Central memory CD8-positive, alpha-beta T cell (primary cell): ENCODE results near the gene MTMR1.

Experiments used
- ATAC-seq: fragments of 150-1000 bp; cut with Tn5 transposase; replicated peaks from 2 replicates; pipeline ENCODE4 v1.10.0; 2022; ENCODE audit warnings: mild to moderate bottlenecking, moderate FRiP score, moderate number of reproducible peaks; ENCODE audit not compliant: poor library complexity, severe bottlenecking; ENCODE audit errors: extremely low read depth
- DNase-seq, 2 donors: peaks; one replicate each; pipeline ENCODE4 v3.0.0; 2021; ENCODE audit warnings: low spot score in 2 of 2
- H3K27ac Mint-ChIP-seq: one replicate; pipeline ENCODE4 v1.8.0; 2022; ENCODE audit warnings: low read depth, mild to moderate bottlenecking, moderate library complexity, mixed read lengths
- H3K27me3 Mint-ChIP-seq: one replicate; pipeline ENCODE4 v1.8.0; 2022; ENCODE audit warnings: mixed read lengths
- H3K36me3 Mint-ChIP-seq: one replicate; pipeline ENCODE4 v1.8.0; 2022; ENCODE audit warnings: mild to moderate bottlenecking, moderate library complexity, mixed read lengths; ENCODE audit not compliant: insufficient read depth
- H3K4me1 Mint-ChIP-seq: one replicate; pipeline ENCODE4 v1.8.0; 2022; ENCODE audit warnings: mixed read lengths
- H3K4me3 Mint-ChIP-seq: one replicate; pipeline ENCODE4 v1.8.0; 2022; ENCODE audit warnings: mild to moderate bottlenecking, moderate library complexity, mixed read lengths
- H3K9me3 Mint-ChIP-seq: one replicate; pipeline ENCODE4 v1.8.0; 2022; ENCODE audit warnings: mixed read lengths

MTMR1 gene

DNA sequence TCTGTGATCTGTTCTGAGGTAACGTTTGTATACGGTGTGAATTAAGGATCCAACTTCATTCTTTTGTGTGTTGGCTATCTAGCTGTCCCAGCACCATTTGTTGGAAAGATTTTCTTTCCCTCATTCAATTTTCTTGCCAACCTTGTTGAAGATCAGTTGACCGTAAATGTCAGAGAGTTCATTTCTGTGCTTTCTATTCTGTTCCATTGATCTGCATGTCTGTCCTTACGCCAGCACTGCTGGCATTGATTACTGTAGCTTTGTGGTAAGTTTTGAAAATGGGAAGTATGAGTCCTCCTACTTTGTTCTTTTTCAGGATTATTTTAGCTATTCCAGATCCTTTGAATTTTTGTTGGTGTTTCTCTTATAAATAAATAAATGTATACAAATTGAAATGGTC, 60.8 kb downstream of the MTMR1 start:
- no peak overlapping the region for H3K4me3 Mint-ChIP-seq
- no peaks in the 10 kb centered on the region for H3K9me3 Mint-ChIP-seq
- H3K36me3 Mint-ChIP-seq: peaks cover 22% of the 10 kb centered on the region
- ATAC-seq (no peak), DNase-seq (no peak)
- H3K27ac Mint-ChIP-seq: peak overlapping the region; percentile 25
- peaks cover 6% of the 10 kb centered on the region for H3K4me1 Mint-ChIP-seq
- no peaks in the 10 kb centered on the region for H3K27me3 Mint-ChIP-seq

DNA sequence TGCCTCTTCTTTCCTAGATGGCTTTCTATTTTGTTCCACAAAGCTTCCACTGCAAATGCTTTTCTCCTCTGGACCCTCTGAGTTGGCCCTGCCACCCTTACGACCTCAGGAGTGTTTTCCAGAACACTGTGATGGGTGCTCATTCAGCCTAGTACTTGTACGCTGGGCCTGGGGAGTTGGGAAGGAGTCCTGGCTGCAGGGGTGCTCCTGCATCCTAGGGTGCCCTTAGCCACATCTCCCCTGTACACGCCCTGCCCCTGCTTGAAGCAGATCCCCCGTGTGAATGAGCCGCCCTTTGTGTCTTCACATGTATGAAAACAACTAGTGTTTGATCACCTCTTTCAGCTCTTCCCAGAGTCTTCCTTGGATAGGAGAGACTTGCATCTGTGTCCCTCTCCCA, 64.2 kb downstream of the MTMR1 start:
- Mint-ChIP-seq H3K27ac (peak overlapping the region; percentile 60), H3K36me3 (peaks cover 26% of the 10 kb centered on the region), H3K9me3 (no peaks in the 10 kb centered on the region), H3K4me1 (peaks cover 6% of the 10 kb centered on the region), H3K27me3 (no peaks in the 10 kb centered on the region), H3K4me3 (no peak overlapping the region)
- no peak for ATAC-seq
- DNase-seq: no peak

DNA sequence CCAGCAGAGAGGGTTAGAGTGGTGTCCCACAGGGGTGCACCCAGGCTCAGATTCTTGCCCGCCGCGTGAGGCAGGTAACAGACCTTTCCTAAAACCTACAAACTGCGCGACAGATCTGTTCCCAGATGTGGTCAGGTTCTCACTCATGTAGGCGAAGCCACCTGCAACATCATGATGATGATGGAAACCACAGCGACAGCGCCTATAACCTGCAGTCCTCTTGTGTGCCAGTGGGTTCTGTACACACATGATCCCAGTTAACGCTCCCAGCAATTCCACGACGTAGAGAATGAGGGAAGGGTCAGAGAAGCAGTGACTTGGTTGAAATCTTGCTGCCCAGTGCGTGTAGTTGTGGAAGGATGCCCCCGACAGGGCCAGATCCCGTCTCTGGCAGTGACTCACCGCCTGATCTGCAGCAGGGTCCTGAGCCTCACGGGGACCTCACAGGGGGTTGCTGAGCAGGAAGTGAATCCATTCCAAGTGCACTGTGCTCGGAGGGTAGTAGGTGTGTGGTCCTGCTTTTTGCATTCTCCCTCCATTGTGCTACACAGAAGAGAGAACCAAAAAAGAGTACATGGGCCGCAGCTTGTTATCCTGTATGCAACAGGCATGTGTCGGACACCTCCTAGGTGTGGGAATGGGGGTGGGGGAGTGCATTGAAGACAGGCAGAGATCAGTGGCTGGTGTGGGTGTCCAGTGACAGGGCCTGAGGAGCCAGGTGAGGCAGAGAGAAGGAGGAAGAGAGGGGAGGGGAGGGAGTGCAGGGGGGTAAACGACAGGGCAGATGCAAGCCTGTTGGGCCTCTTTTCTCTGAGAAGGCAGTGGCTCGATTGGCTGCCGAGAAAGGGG, 66.6 kb downstream of the MTMR1 start:
- Mint-ChIP-seq H3K9me3 (no peaks in the 10 kb centered on the region), H3K4me1 (peaks cover 6% of the 10 kb centered on the region), H3K36me3 (peaks cover 28% of the 10 kb centered on the region), H3K27ac (no peak overlapping the region), H3K4me3 (no peak overlapping the region), H3K27me3 (no peaks in the 10 kb centered on the region)
- DNase-seq: no peak
- ATAC-seq: no peak

DNA sequence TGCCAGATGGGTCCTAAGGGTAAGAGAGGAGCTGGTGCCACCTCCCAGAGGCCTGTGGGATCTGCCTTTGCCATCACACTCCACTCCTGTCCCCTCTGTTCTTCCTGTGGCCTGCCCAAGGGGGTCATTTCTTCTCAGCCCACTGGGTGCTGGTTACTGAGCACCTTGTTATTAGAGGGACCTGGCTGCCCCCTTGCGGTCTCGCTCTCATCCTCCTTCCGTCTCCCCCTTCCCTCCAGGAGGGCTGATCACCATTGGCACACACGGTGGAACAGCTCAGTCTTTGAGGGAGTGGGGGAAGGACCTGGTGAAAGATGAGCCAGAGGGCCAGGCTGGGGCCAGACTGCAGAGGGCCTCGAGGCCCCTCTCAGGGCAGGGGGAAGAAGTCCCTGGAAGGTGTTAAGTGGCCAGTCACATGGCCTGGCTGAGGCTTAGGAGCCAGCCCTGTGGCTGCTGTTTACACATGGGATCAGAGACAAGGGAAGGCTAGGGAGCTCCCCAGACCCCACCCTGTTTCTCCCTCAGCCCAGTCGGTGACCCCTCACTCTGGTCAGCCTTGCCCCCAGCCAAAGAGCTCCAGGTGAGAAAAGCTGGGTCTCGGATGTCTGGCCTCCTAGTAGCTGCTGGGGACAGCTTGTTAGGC, 68.1 kb downstream of the MTMR1 start:
- Mint-ChIP-seq H3K4me1 (peaks cover 6% of the 10 kb centered on the region), H3K27me3 (no peaks in the 10 kb centered on the region), H3K27ac (no peak overlapping the region), H3K36me3 (peaks cover 26% of the 10 kb centered on the region), H3K9me3 (no peaks in the 10 kb centered on the region), H3K4me3 (no peak overlapping the region)
- ATAC-seq (no peak), DNase-seq (no peak)

DNA sequence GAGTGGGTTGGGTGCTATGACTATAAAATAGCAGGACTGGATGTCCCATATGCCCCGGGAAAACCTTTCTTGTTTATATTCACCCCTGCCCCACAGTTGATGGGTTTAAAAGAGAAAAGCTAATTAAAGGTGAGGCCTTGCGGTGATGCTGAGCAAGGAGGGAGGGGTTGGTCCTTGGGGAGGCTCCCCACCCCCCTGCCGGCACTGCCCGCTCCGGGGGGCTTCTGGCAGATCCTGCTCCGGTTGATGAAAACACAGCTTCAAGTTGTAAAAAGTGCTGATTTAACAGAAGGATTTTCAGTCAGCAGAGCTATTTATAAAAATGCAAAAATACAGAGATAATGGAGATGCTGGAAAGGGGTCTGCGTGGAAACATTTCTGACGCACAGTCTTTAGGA, 68.6 kb downstream of the MTMR1 start:
- Mint-ChIP-seq H3K36me3 (peaks cover 26% of the 10 kb centered on the region), H3K4me3 (no peak overlapping the region), H3K27ac (no peak overlapping the region), H3K4me1 (peaks cover 6% of the 10 kb centered on the region), H3K9me3 (no peaks in the 10 kb centered on the region), H3K27me3 (no peaks in the 10 kb centered on the region)
- DNase-seq (no peak), ATAC-seq (no peak)

DNA sequence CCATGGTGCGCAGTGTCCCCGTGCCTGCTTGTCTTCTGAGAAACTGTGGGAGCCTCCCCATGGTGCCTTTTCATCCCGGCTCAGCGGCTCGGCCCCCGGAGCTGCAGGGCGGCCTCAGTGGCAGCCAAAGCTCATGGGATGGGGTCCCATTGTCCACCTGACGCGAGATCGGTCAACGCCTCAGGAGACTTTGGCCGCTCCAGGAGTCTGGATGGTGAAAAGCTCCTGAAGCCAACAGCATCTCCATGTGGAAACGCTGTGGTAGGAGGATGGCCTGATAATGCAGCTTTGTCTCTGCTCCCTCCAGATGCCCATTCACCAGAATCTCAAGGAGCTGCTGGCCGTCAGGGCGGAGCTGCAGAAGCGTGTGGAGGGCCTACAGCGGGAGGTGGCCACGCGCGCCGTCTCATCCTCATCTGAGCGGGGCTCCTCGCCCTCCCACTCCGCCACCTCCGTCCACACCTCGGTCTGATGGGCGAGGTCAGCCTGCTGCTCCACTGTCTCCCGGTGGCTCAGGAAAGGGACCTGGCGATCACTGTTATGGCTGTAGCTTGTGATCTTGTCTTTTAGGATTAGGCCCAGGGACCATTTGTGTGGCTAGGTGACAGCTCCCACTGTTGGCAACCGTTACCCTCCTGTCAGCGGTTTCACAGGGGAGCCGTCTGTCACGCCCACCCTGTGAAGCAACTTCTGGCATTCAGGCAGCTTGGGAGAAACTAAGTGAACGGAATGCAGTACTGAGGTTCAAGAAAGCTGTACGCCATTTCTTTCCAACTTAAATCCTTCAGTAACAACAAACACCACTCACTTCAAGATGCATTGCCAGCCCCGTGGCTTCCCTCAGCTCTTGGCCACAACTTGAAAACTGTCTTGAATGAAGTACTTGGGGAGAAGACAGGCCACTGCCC, 69.3 kb downstream of the MTMR1 start:
- H3K4me3 Mint-ChIP-seq: no peak overlapping the region
- peaks cover 22% of the 10 kb centered on the region for H3K36me3 Mint-ChIP-seq
- H3K27ac Mint-ChIP-seq: no peak overlapping the region
- DNase-seq: no peak
- H3K4me1 Mint-ChIP-seq: peaks cover 6% of the 10 kb centered on the region
- H3K27me3 Mint-ChIP-seq: no peaks in the 10 kb centered on the region
- no peak for ATAC-seq
- no peaks in the 10 kb centered on the region for H3K9me3 Mint-ChIP-seq

DNA sequence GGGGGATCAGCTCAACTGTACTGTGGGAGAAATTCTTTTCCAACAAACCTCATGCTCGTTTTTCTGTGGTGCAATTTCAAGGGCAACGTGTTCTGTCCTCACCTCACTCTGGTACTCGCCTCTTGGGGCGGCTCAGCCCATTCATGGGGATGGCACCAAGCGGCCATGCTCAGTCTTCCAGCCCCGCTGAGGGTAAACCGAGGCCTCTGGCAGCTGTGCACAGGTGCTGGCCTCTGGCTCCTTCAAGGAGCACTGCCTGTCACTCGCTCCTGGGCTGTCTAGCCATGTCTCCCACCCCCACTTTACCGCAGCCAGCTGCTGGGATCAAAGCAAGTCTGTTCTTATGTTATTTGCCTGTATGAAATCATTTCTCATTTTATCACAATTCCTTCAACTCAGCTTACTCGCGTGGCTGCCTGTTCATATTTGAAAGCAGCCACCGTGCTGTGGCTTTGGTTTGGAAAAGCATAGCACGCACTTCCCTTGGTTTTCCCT, 70.2 kb downstream of the MTMR1 start:
- H3K27me3 Mint-ChIP-seq: no peaks in the 10 kb centered on the region
- DNase-seq (no peak), ATAC-seq (no peak)
- peaks cover 19% of the 10 kb centered on the region for H3K36me3 Mint-ChIP-seq
- H3K27ac Mint-ChIP-seq: no peak overlapping the region
- no peak overlapping the region for H3K4me3 Mint-ChIP-seq
- no peaks in the 10 kb centered on the region for H3K4me1 Mint-ChIP-seq
- no peaks in the 10 kb centered on the region for H3K9me3 Mint-ChIP-seq

DNA sequence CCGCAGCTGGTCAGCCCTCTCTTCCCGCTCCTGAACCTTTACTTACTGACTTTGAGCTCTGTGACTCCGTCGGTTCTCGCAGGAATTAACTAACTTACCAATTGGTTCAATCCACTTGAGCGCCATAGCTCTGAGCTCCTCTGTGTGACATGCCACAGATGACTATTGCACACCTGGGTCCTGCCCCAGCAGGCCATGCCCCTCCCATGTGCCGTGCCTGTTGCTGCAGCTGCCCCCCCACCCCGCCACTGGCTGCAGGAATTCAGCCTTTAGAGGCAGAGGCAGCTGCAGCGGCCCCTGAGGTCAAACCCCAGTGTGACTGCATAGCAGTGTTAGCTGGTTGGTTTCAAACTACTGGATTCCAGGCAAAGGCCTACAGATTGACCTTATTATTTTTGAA, 70.6 kb downstream of the MTMR1 start:
- H3K9me3 Mint-ChIP-seq: no peaks in the 10 kb centered on the region
- H3K27ac Mint-ChIP-seq: no peak overlapping the region
- no peak for DNase-seq
- H3K4me3 Mint-ChIP-seq: no peak overlapping the region
- peaks cover 19% of the 10 kb centered on the region for H3K36me3 Mint-ChIP-seq
- no peaks in the 10 kb centered on the region for H3K27me3 Mint-ChIP-seq
- no peak for ATAC-seq
- H3K4me1 Mint-ChIP-seq: no peaks in the 10 kb centered on the region

DNA sequence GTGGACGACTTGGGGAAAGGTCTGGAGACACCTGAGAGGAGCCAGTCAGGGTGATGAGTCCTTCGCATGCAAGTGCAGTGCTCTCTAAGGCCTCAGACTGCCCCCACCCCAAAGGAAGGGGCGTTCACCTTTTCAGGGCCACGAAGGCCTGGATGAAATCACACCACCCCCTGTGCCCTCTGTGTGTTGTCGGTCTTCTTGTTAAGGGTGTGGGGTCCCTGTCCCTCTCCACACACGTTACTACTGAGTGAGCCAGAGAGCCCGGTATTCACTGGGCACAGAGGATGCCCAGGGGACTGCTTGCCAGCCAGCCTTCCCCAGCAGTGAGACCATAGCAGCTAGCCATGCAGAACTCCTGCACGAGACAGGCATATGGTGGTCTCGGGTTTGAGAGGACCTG, 72.0 kb downstream of the MTMR1 start:
- Mint-ChIP-seq H3K36me3 (peaks cover 10% of the 10 kb centered on the region), H3K27ac (no peak overlapping the region), H3K9me3 (no peaks in the 10 kb centered on the region), H3K4me3 (no peak overlapping the region), H3K4me1 (no peaks in the 10 kb centered on the region), H3K27me3 (no peaks in the 10 kb centered on the region)
- ATAC-seq (no peak), DNase-seq (no peak)

DNA sequence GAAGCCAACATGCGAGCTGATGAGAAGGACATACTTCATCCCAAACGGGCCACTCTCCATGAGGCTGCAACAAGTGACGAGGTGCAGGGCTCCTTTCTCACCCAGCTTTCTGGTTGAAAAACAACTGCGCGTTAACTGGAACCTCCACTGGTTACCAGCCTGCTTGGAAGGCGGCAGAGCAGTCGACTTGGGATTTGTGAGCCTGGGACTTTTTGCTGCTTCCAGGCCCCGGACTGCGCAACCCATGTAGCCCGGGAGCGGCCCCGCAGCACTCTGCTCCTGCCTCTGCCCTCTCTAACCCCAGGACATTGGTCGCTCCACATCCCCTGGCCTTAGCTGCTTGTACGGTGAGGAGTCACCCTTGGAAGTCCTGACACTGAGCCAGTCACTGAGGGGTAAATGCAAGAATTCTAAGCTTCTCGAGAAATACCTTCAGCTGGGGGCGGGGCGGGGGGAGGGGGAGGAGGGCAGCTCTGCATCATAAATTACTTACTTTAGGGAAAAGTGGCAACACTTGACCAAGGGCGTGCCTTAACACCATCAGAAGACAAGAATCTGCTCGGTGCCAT, 72.7 kb downstream of the MTMR1 start:
- H3K4me3 Mint-ChIP-seq: no peak overlapping the region
- H3K36me3 Mint-ChIP-seq: peaks cover 10% of the 10 kb centered on the region
- H3K27ac Mint-ChIP-seq: no peak overlapping the region
- no peaks in the 10 kb centered on the region for H3K9me3 Mint-ChIP-seq
- H3K27me3 Mint-ChIP-seq: no peaks in the 10 kb centered on the region
- no peak for DNase-seq
- H3K4me1 Mint-ChIP-seq: no peaks in the 10 kb centered on the region
- no peak for ATAC-seq

DNA sequence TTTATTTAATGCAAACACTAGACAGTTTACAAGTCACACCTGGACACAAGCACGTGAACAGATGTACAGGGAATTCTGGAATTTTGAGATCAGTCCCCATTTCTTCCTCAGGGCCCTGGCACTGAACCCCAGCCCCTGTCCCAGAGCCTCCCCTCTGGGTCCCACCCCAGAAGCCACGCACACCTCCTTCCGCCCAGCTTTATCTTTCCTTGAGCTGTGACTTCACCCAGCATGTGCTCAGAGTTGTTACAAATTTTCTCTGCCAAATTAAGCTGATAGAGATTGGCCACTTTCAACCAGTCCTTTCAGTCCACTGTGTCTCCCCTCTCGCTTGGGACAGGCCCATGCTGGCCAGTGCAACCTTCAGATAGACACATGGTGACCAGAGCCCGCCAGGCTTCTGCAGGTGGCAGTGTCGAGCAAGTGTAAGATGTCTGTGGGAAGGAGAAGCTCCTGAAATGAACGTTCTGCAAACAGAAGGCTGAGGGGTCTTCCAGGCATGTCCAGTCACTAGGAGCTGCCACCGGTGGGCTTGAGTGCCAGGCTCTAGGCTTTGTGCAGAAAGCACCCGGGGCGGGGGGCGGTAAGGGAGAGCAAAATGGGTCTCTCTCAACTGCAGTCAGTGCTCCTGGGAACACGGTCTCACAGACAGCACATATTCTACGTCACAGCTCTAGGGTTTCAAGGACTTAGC, 73.3 kb downstream of the MTMR1 start:
- ATAC-seq: no peak
- Mint-ChIP-seq H3K36me3 (peaks cover 10% of the 10 kb centered on the region), H3K27me3 (no peaks in the 10 kb centered on the region), H3K9me3 (no peaks in the 10 kb centered on the region), H3K4me1 (no peaks in the 10 kb centered on the region), H3K4me3 (no peak overlapping the region), H3K27ac (no peak overlapping the region)
- DNase-seq: no peak

DNA sequence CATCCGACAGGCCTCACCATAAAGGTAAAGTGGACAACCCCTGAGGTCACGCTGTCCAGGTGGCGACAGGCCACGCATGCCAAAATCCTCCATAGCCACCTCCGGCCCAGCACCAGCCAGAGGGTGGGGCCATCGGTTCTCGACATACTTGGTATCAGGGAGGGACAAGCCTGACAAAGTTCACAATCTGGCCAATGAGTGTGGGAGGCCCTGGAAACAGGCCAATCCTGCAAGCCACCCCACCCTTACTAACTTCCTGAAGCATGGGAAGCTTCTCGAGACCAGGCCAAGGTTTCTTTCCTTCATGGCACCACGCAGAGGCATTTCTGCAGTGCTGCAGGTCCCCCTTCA, 73.8 kb downstream of the MTMR1 start:
- Mint-ChIP-seq H3K4me1 (peaks cover 1% of the 10 kb centered on the region), H3K4me3 (no peak overlapping the region), H3K27me3 (no peaks in the 10 kb centered on the region), H3K27ac (no peak overlapping the region), H3K9me3 (no peaks in the 10 kb centered on the region), H3K36me3 (peaks cover 10% of the 10 kb centered on the region)
- DNase-seq: no peak
- ATAC-seq: no peak
